GM12878 (cell line): Measurements from ENCODE around the gene ASPHD1.

Experiments used
- EGR1 ChIP-seq, 2 experiments: IDR thresholded peaks; 1 replicate in 1 of 2; 2 replicates in 1 of 2; pipeline ENCODE4 v1.6.1; 2011 to 2012; ENCODE audit warnings: low read depth in 2 of 2, low read length in 2 of 2, borderline replicate concordance in 1 of 2, mild to moderate bottlenecking in 1 of 2, moderate library complexity in 1 of 2
- JUND ChIP-seq: IDR thresholded peaks from 2 replicates; pipeline ENCODE4 v1.6.1; 2012; ENCODE audit warnings: low read depth, mild to moderate bottlenecking, low read length, improper control_type of control experiment, moderate library complexity
- POU2F2 ChIP-seq: IDR thresholded peaks from 3 replicates; pipeline ENCODE4 v1.6.1; 2011; ENCODE audit warnings: low read depth, mild to moderate bottlenecking, low read length, borderline replicate concordance
- RAD21 ChIP-seq: IDR thresholded peaks from 2 replicates; pipeline ENCODE4 v1.6.1; 2011; ENCODE audit warnings: mild to moderate bottlenecking, low read depth, low read length, moderate library complexity; ENCODE audit not compliant: insufficient read depth
- RB1 ChIP-seq: fragments of 450-650 bp; formaldehyde crosslinking; IDR thresholded peaks from 2 replicates; pipeline ENCODE4 v1.6.1; 2017; ENCODE audit warnings: mild to moderate bottlenecking, borderline replicate concordance
- SIN3A ChIP-seq: IDR thresholded peaks from 2 replicates; pipeline ENCODE4 v1.6.1; 2012; ENCODE audit warnings: low read depth, low read length, improper control_type of control experiment
- SREBF2 ChIP-seq: IDR thresholded peaks from 2 replicates; pipeline ENCODE4 v1.6.1; 2012; ENCODE audit warnings: mild to moderate bottlenecking, low read length

DNA sequence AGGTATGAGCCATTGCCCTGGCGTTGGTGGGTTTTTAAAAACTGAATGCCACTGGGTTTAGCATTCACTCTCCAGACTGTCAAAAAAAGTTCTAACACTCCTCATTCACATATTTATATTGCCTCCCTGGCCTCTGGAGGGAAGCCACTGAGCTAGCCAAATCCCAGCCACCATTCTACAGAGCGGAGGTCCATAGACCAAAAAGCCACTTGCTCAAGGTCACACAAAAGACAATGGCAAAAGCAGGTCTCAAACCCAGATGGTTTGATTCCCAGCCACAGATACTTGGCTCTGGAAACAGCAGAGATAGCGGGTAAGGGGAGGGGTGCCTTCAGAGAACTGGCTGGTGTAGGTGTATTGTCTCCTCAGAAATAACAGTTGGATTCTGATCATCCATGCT, 19.2 kb upstream of the ASPHD1 start:
- TF ChIP-seq EGR1 (IDR thresholded peaks at IDR 0.05; ENCODE audit: borderline replicate concordance in 1 of 2, low read depth in 2 of 2, low read length in 2 of 2) = no peak
- TF ChIP-seq JUND = no peak
- TF ChIP-seq POU2F2 = no peak
- TF ChIP-seq SIN3A = no peak
- no peak for TF ChIP-seq RAD21
- TF ChIP-seq RB1 = no peak
- no peak for TF ChIP-seq SREBF2
